Skeletal muscle cell (primary cell): ENCODE results near the gene PTTG1IP2.

Experiments used
- DNase-seq: peaks from one replicate; pipeline ENCODE4 v3.0.0-alpha.2; 2010; ENCODE audit warnings: low read depth
- H3K4me3 ChIP-seq: 2 replicates; pipeline ENCODE4 v1.5.1; 2011; ENCODE audit warnings: low read depth, mild to moderate bottlenecking, control low read depth, low read length, moderate library complexity

PTTG1IP2 gene

GRCh38 chr7:90540406-90540805, 71.0 kb downstream of the PTTG1IP2 start:
- H3K4me3 ChIP-seq, result no peak overlapping the region
- DNase-seq, result no peak

GRCh38 chr7:90551036-90551435, 81.6 kb downstream of the PTTG1IP2 start:
- no peak for DNase-seq
- no peak overlapping the region for H3K4me3 ChIP-seq

GRCh38 chr7:90552521-90552920, 83.1 kb downstream of the PTTG1IP2 start:
- no peak for DNase-seq
- H3K4me3 ChIP-seq, result no peak overlapping the region

- H3K4me3 ChIP-seq, result no peak overlapping the region
- DNase-seq, result no peak
Observed at GRCh38 chr7:90560730-90561129, 91.3 kb downstream of the PTTG1IP2 start.
